Measurements from ENCODE around the gene KRTAP10-7.

GRCh38 chr21:44636209-44637017 lies 36.0 kb downstream of the KRTAP10-7 start:
- TF ChIP-seq, protein P1, sequence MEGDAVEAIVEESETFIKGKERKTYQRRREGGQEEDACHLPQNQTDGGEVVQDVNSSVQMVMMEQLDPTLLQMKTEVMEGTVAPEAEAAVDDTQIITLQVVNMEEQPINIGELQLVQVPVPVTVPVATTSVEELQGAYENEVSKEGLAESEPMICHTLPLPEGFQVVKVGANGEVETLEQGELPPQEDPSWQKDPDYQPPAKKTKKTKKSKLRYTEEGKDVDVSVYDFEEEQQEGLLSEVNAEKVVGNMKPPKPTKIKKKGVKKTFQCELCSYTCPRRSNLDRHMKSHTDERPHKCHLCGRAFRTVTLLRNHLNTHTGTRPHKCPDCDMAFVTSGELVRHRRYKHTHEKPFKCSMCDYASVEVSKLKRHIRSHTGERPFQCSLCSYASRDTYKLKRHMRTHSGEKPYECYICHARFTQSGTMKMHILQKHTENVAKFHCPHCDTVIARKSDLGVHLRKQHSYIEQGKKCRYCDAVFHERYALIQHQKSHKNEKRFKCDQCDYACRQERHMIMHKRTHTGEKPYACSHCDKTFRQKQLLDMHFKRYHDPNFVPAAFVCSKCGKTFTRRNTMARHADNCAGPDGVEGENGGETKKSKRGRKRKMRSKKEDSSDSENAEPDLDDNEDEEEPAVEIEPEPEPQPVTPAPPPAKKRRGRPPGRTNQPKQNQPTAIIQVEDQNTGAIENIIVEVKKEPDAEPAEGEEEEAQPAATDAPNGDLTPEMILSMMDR (conservative IDR thresholded peaks at IDR 0.05 in 1 of 2, IDR thresholded peaks at IDR 0.05 in 1 of 2; ENCODE audit: extremely low read depth in 1 of 2, insufficient read depth in 1 of 2, low read depth in 1 of 2, low read length in 2 of 2), result no peak
- no peak for TF ChIP-seq EZH2 (IDR thresholded peaks at IDR 0.05; ENCODE audit: borderline replicate concordance, low read length)

Measured in mammary epithelial cell (primary cell).